HepG2 (cell line): ENCODE measurements around the gene KAT14. TPM values are rescaled to one million over a fixed set of nuclear protein-coding genes. Genes with fewer than 3 reads are reported as not detected.

Experiments
- AHR ChIP-seq: IDR thresholded peaks from 2 replicates; pipeline ENCODE4 v1.6.1; 2018; ENCODE audit warnings: missing genetic modification reagents, missing compliant biosample characterization
- ARID5B ChIP-seq: IDR thresholded peaks from 2 replicates; pipeline ENCODE4 v1.4.0; 2020; ENCODE audit warnings: mild to moderate bottlenecking, missing genetic modification reagents
- BCL6 ChIP-seq: IDR thresholded peaks from 2 replicates; pipeline ENCODE4 v1.6.1; 2016; ENCODE audit warnings: missing genetic modification reagents, missing compliant biosample characterization
- DMTF1 ChIP-seq: sonication (generic); formaldehyde crosslinking; IDR thresholded peaks from 2 replicates; pipeline ENCODE4 v1.4.0; 2020; ENCODE audit warnings: mild to moderate bottlenecking, missing genetic modification reagents
- FOXA3 ChIP-seq: IDR thresholded peaks from 2 replicates; pipeline ENCODE4 v1.6.1; 2016; ENCODE audit warnings: missing genetic modification reagents, missing compliant biosample characterization
- HMGA1 ChIP-seq: sonication (generic); formaldehyde crosslinking; conservative IDR thresholded peaks from 2 replicates; pipeline ENCODE4 v1.4.0; 2020; ENCODE audit warnings: missing genetic modification reagents
- POLR2A ChIP-seq, 2 experiments: IDR thresholded peaks; 2 replicates each; pipeline ENCODE4 v1.6.1; 2011; ENCODE audit warnings: low read depth in 2 of 2, low read length in 2 of 2, mild to moderate bottlenecking in 1 of 2, moderate library complexity in 1 of 2; ENCODE audit not compliant: insufficient read depth in 1 of 2
- POLR2AphosphoS2 ChIP-seq: IDR thresholded peaks from 2 replicates; pipeline ENCODE4 v1.6.1; 2011; ENCODE audit warnings: low read depth, low read length, improper control_type of control experiment
- TBX3 ChIP-seq: fragments of 450-650 bp; IDR thresholded peaks from 2 replicates; pipeline ENCODE4 v1.6.1; 2017; ENCODE audit warnings: antibody characterized with exemption, mild to moderate bottlenecking, inconsistent platforms, borderline replicate concordance
- THRA ChIP-seq: sonication (generic); formaldehyde crosslinking; IDR thresholded peaks from 2 replicates; pipeline ENCODE4 v1.4.0; 2020; ENCODE audit warnings: missing genetic modification reagents, borderline replicate concordance
- ZFP36L2 ChIP-seq: sonication (generic); formaldehyde crosslinking; IDR thresholded peaks from 2 replicates; pipeline ENCODE4 v1.4.0; 2020; ENCODE audit warnings: missing genetic modification reagents
- ZKSCAN8 ChIP-seq: IDR thresholded peaks from 2 replicates; pipeline ENCODE4 v1.6.1; 2016; ENCODE audit warnings: borderline replicate concordance, missing genetic modification reagents, missing compliant biosample characterization
- ZNF563 ChIP-seq: sonication (generic); formaldehyde crosslinking; IDR thresholded peaks from 2 replicates; pipeline ENCODE4 v1.8.0; 2022; ENCODE audit warnings: mild to moderate bottlenecking, moderate library complexity, missing genetic modification reagents
- ZNF710 ChIP-seq: sonication (generic); formaldehyde crosslinking; IDR thresholded peaks from 2 replicates; pipeline ENCODE4 v1.5.0; 2020; ENCODE audit warnings: mild to moderate bottlenecking, missing genetic modification reagents, borderline replicate concordance
- ZNF770 ChIP-seq: sonication (generic); formaldehyde crosslinking; IDR thresholded peaks from 2 replicates; pipeline ENCODE4 v1.5.0; 2020; ENCODE audit warnings: mild to moderate bottlenecking, missing genetic modification reagents
- polyA plus RNA-seq, 8 experiments: library from polyadenylated mRNA; depleted of rRNA in 3 of 8; stranded (reverse) in 7 of 8; unstranded in 1 of 8; fragments of >200 nt; fragmentation: Illumina TruSeq in 4 of 8; extraction: Trizol in 4 of 8; gene quantifications; 2 replicates each; pipeline versions ENCODE4 v1.2.1 to v1.2.3, GENCODE V29; 2011 to 2016; ENCODE audit warnings: low read depth in 4 of 8, missing spikeins in 1 of 8, mixed read lengths in 1 of 8; ENCODE audit not compliant: insufficient read depth in 1 of 8
- total RNA-seq, 5 experiments: library from RNA; depleted of rRNA; stranded (reverse); fragments of >200 nt; fragmentation: Illumina TruSeq; extraction: Trizol; gene quantifications; 2 replicates each; pipeline ENCODE4 v1.2.3, GENCODE V29; 2016; ENCODE audit warnings: low read depth in 1 of 5

KAT14 gene
- total and polyA plus RNA-seq, 2 of the 13 experiments (the other 11 are each of a cell fraction or from before 2014, with no cell fraction given), result 5.1 to 15.1 TPM

- no peak for TF ChIP-seq THRA (CRISPR knock-in tag)
- peak; percentile 44; the same call in 1 of the 2 replicates for TF ChIP-seq FOXA3 (CRISPR knock-in tag)
- no peak for TF ChIP-seq HMGA1 (CRISPR knock-in tag)
- TF ChIP-seq ZNF770 (CRISPR knock-in tag), result no peak
- no peak for TF ChIP-seq ZFP36L2 (CRISPR knock-in tag)
- peak; percentile 81 for TF ChIP-seq ARID5B (CRISPR knock-in tag)
- no peak for TF ChIP-seq ZKSCAN8 (CRISPR knock-in tag)
- no peak for TF ChIP-seq DMTF1 (CRISPR knock-in tag)
- no peak for TF ChIP-seq AHR (CRISPR knock-in tag)
- TF ChIP-seq BCL6 (CRISPR knock-in tag), result peak; percentile 82
- no peak for TF ChIP-seq POLR2AphosphoS2
- TF ChIP-seq ZNF563 (CRISPR knock-in tag), result no peak
- TF ChIP-seq TBX3, result peak; percentile 48; the same call in 1 of the 2 replicates
- no peak for TF ChIP-seq ZNF710 (CRISPR knock-in tag)
- no peak for TF ChIP-seq POLR2A (IDR thresholded peaks at IDR 0.05; ENCODE audit: insufficient read depth in 1 of 2, low read depth in 2 of 2, low read length in 2 of 2)
These were observed 34.2 kb upstream of the KAT14 start (continued) for GRCh38 chr20:18103497-18103896.
